ENCODE results near the gene CDH4.

Gene CDH4

DNA sequence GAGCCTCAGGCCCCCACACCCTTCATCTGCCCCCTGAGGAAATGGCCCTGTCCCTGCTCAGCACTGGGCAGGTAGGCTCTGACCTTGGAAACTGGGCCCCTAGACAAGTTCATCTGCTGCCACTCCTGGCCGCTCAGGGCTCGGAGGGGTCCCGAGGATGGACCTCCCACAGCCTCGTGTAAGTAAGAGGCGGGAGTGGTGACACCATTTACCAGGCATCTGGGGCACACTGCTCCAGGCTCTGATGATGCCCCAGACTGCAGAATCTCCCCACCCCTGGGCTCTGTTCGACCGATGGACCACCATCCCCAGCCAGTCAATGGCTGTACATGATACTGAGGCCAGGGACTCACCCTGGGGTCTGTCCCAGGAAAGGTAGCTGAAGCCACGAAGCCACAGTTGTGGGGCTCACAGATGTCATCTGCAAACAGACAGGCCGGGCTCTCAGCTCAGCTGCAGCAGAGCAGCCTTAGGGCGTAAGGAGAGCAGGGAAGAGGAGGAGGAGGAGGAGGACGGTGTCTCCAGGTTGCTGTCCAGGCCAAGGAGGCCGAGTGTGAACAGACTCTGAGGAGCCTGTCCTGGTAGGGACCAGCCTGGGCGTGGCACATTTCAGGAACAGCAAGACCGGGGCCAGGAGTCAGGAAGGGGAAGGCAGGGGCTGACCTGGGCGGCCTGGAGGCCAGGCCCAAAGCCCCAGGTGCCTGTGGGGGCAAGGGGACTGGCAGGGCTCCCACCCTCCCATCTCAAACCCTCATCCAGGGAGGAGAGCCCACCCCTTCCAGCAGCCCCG lies 513.2 kb downstream of the CDH4 start:
- peaks cover 11 to 24% (median 17%) of the 10 kb centered on the region in 5 donors for H3K27me3 ChIP-seq (ENCODE audit: control insufficient read depth in 5 of 5, insufficient read depth in 4 of 5, low read length in 5 of 5)
- H3K36me3 ChIP-seq (ENCODE audit: control insufficient read depth in 5 of 5, insufficient read depth in 5 of 5, low read length in 5 of 5), result no peaks in the 10 kb centered on the region
- no peaks in the 10 kb centered on the region for H3K4me1 ChIP-seq (ENCODE audit: control insufficient read depth in 5 of 5, insufficient read depth in 5 of 5, low read length in 5 of 5)
- no peak overlapping the region for H3K27ac ChIP-seq (ENCODE audit: low read depth, low read length)
- H3K9me3 ChIP-seq (ENCODE audit: control insufficient read depth in 5 of 5, low read length in 5 of 5), result no peaks in the 10 kb centered on the region
- H3K9ac ChIP-seq (ENCODE audit: low read length in 5 of 5), result no peak overlapping the region
- no peak overlapping the region for H3K4me3 ChIP-seq (ENCODE audit: low read depth in 1 of 5, low read length in 5 of 5)

DNA sequence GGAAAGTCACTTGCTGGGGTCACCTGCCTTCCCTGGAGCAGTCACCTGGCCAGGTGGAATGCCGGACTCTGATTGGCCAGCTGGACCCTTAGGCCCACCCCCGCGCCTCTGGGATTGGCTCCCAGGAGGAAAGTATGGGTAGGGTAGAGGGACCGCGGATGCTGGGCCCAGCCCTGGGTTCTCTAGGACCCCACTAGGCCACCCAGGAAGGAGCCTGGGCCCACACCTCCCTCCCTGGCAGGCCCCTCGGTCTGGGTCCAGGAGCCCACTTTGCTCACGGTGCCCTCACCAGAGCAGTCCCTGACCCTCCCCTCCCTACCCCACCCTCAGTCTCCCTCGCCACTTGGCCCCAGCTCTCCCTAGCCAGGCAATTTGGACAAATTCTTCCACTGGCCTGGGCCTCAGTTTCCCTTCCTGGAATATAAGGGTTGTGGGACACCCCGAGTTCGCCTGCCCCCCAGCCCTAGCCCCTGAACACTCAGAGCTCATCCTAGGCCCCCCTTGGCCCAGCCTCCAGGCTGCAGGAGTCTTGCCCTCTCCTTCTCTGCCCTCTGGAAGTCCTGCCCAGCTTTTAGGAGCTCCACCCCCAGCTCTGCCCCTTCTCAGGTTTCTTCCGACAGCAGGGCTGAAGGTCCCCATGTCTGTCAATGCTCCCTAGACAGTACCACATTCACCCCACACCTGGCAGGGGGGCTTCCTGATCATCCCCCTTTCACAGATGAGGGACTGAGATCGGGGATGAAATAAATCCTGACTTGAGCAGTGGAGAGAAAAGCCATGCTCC lies 514.0 kb downstream of the CDH4 start:
- no peaks in the 10 kb centered on the region for H3K9me3 ChIP-seq (ENCODE audit: control insufficient read depth in 5 of 5, low read length in 5 of 5)
- H3K4me1 ChIP-seq (ENCODE audit: control insufficient read depth in 5 of 5, insufficient read depth in 5 of 5, low read length in 5 of 5), result no peaks in the 10 kb centered on the region
- H3K9ac ChIP-seq (ENCODE audit: low read length in 5 of 5), result no peak overlapping the region
- peaks cover 11 to 25% (median 17%) of the 10 kb centered on the region in 5 donors for H3K27me3 ChIP-seq (ENCODE audit: control insufficient read depth in 5 of 5, insufficient read depth in 4 of 5, low read length in 5 of 5)
- no peak overlapping the region for H3K27ac ChIP-seq (ENCODE audit: low read depth, low read length)
- H3K36me3 ChIP-seq (ENCODE audit: control insufficient read depth in 5 of 5, insufficient read depth in 5 of 5, low read length in 5 of 5), result no peaks in the 10 kb centered on the region
- no peak overlapping the region for H3K4me3 ChIP-seq (ENCODE audit: low read depth in 1 of 5, low read length in 5 of 5)

DNA sequence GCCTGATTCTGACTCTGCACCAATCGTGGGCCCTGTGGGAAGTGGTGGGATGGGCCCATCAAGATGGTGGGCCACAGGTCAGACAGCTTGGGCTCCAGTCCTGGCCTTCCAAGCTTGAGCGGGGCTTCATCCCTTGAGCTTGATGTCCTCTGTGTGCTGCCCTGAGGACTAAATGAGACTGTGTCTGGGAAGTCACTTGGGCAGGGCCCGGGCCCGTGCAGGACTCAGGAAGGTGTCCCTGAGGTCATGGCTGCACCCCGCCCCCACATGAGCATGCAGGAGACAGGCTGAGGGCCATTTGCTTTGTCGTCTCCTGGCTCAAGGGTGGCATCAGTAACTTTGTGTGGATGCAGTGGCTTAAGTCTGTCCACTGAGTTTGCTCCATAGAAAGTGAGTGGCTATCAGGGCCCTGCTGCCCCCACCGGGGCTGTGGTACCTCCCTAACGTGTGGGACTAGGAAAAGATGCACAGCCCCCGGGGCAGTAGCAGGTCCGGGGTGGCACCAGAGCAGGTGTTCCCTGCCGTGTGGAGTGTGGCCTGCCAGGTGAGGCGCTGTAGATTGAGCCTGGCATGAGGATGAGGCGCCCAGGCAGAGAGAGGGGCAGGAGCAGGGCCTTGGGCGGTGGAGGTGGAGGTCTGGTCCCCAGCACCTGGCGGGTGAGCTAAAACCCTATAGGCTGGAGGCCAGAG lies 515.0 kb downstream of the CDH4 start:
- Histone ChIP-seq H3K9ac (ENCODE audit: low read length in 5 of 5) (no peak overlapping the region), H3K36me3 (ENCODE audit: control insufficient read depth in 5 of 5, insufficient read depth in 5 of 5, low read length in 5 of 5) (no peaks in the 10 kb centered on the region), H3K4me3 (ENCODE audit: low read depth in 1 of 5, low read length in 5 of 5) (no peak overlapping the region), H3K4me1 (ENCODE audit: control insufficient read depth in 5 of 5, insufficient read depth in 5 of 5, low read length in 5 of 5) (no peaks in the 10 kb centered on the region), H3K27me3 (ENCODE audit: control insufficient read depth in 5 of 5, insufficient read depth in 4 of 5, low read length in 5 of 5) (peaks cover 9 to 18% (median 13%) of the 10 kb centered on the region in 5 donors), H3K9me3 (ENCODE audit: control insufficient read depth in 5 of 5, low read length in 5 of 5) (no peaks in the 10 kb centered on the region), H3K27ac (ENCODE audit: low read depth, low read length) (no peak overlapping the region)

DNA sequence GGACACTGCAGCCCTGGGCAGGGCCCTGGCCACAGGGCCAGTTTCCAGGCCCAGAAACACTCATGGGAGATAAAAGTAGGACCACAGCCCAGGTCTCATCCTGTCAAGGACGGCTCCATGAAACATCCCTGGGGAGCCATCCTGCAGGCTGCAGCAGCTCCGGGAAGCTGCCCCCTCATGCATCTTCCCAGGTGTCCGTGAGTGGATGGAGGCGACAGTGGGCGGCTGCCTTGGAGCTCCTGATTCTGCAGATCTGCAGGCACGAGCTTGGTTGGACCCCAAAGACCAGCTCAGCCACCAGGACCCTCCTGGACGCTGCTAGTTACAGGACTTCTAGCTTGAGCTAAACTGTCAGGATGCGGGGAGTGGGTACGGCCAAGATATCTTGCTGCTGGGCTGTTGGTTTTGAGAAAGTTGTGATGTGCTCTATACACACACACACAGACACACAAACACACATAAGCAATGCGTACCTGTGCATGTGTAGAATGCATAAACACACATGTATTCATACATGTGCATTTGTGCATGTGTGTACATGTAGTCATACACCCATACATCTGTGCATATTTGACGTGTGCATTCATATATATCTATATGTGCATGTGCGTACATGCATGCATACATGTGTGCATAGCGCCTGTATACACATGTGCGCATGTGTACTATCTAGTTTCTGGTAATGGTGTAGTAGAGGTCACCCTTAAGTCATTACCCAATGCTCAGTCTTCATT lies 515.9 kb downstream of the CDH4 start:
- no peaks in the 10 kb centered on the region for H3K9me3 ChIP-seq (ENCODE audit: control insufficient read depth in 5 of 5, low read length in 5 of 5)
- no peak overlapping the region for H3K9ac ChIP-seq (ENCODE audit: low read length in 5 of 5)
- H3K4me1 ChIP-seq (ENCODE audit: control insufficient read depth in 5 of 5, insufficient read depth in 5 of 5, low read length in 5 of 5), result no peaks in the 10 kb centered on the region
- no peak overlapping the region for H3K4me3 ChIP-seq (ENCODE audit: low read depth in 1 of 5, low read length in 5 of 5)
- no peaks in the 10 kb centered on the region for H3K36me3 ChIP-seq (ENCODE audit: control insufficient read depth in 5 of 5, insufficient read depth in 5 of 5, low read length in 5 of 5)
- H3K27me3 ChIP-seq (ENCODE audit: control insufficient read depth in 5 of 5, insufficient read depth in 4 of 5, low read length in 5 of 5), result peaks cover 6 to 18% (median 11%) of the 10 kb centered on the region in 5 donors
- no peak overlapping the region for H3K27ac ChIP-seq (ENCODE audit: low read depth, low read length)

DNA sequence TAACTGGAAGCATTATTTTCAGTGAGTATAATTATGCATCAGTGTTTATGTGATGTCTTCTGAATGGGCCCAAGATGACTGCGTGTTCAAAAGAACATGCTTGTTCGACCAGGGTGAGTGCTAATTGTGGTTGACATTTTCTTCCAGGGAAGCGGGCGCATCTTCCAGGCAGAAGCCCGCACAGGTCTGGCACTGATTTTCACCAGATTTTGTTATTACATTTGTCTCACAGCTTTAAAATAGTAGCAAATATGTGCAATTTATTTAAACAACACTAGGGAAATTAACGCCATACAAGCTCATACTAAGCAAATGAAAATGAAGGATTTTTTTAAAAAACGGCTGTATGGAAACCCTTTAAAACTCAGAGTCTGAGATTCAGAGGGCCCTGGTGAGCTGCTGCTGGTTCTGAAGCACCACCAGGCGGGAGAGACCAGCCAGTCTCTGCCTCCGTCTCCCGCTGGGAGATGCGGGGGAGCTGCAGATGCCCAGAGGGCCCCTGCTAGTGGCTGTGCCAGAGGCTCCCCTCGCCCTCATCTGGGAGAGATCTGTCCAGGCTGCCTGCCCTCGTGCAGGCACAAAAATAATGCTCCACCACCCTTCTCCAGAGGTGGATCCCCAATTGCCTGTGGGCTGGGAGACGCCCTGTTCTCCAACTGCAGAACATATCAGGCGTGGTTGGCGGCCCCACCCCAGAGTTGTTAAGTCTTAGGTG lies 516.7 kb downstream of the CDH4 start:
- Histone ChIP-seq H3K4me1 (ENCODE audit: control insufficient read depth in 5 of 5, insufficient read depth in 5 of 5, low read length in 5 of 5) (no peaks in the 10 kb centered on the region), H3K27ac (ENCODE audit: low read depth, low read length) (no peak overlapping the region), H3K4me3 (ENCODE audit: low read depth in 1 of 5, low read length in 5 of 5) (no peak overlapping the region), H3K9me3 (ENCODE audit: control insufficient read depth in 5 of 5, low read length in 5 of 5) (no peaks in the 10 kb centered on the region), H3K36me3 (ENCODE audit: control insufficient read depth in 5 of 5, insufficient read depth in 5 of 5, low read length in 5 of 5) (no peaks in the 10 kb centered on the region), H3K9ac (ENCODE audit: low read length in 5 of 5) (no peak overlapping the region), H3K27me3 (ENCODE audit: control insufficient read depth in 5 of 5, insufficient read depth in 4 of 5, low read length in 5 of 5) (peaks cover 6 to 15% (median 11%) of the 10 kb centered on the region in 5 donors)

DNA sequence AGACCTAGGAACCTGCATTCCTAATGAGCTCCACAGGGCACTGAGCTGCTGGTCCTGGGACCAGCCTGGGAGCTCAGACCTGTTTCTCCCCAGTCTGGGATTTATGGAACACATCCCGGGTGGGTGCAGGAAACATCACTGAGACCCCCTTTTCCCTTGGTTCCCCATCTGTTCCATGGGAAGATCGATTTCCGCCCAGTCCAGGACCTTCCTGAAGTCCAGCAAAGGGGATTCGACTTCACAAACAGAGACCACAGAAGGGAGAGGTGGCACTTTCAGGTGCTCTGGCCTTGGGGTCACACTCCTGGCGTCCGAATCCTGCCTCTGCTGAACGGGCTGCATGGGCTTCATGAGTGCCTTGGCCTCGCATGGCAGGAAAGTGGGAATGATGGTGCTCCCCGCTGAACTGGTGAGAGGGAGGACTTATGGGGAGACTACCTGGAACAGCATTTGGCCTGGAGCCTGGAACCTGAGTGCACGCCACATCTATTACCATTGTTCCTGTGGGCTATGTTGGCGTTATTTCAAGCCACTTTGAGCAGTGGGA lies 517.3 kb downstream of the CDH4 start:
- Histone ChIP-seq H3K9me3 (ENCODE audit: control insufficient read depth in 5 of 5, low read length in 5 of 5) (no peaks in the 10 kb centered on the region), H3K27me3 (ENCODE audit: control insufficient read depth in 5 of 5, insufficient read depth in 4 of 5, low read length in 5 of 5) (peaks cover 6 to 15% (median 11%) of the 10 kb centered on the region in 5 donors), H3K4me3 (ENCODE audit: low read depth in 1 of 5, low read length in 5 of 5) (no peak overlapping the region), H3K4me1 (ENCODE audit: control insufficient read depth in 5 of 5, insufficient read depth in 5 of 5, low read length in 5 of 5) (no peaks in the 10 kb centered on the region), H3K27ac (ENCODE audit: low read depth, low read length) (no peak overlapping the region), H3K36me3 (ENCODE audit: control insufficient read depth in 5 of 5, insufficient read depth in 5 of 5, low read length in 5 of 5) (no peaks in the 10 kb centered on the region), H3K9ac (ENCODE audit: low read length in 5 of 5) (no peak overlapping the region)

DNA sequence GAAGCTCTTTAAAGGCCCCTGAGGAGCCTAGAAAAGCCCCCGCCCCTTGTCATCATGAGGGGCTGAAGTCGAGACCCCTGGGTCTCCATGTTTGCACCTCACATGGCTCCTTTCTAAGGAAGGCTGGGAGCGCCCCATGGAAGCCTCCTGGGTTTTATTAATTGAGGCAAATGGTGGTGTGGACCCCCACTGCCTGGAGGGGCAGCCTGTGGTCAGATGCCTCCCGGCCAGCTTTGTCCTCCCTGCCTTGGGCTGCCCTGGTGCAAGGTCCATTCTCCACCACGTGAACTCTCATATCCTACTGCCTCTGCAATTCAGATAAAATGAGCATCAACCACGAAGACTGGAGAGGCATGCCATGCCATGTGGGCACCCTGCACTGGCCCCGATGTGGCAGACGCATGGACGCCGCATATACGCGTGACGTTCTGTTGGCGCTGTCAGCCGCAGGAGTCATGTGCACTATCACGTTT lies 518.1 kb downstream of the CDH4 start:
- Histone ChIP-seq H3K9me3 (ENCODE audit: control insufficient read depth in 5 of 5, low read length in 5 of 5) (no peaks in the 10 kb centered on the region), H3K36me3 (ENCODE audit: control insufficient read depth in 5 of 5, insufficient read depth in 5 of 5, low read length in 5 of 5) (no peaks in the 10 kb centered on the region), H3K27ac (ENCODE audit: low read depth, low read length) (no peak overlapping the region), H3K4me3 (ENCODE audit: low read depth in 1 of 5, low read length in 5 of 5) (no peak overlapping the region), H3K9ac (ENCODE audit: low read length in 5 of 5) (no peak overlapping the region), H3K4me1 (ENCODE audit: control insufficient read depth in 5 of 5, insufficient read depth in 5 of 5, low read length in 5 of 5) (no peaks in the 10 kb centered on the region), H3K27me3 (ENCODE audit: control insufficient read depth in 5 of 5, insufficient read depth in 4 of 5, low read length in 5 of 5) (peaks cover 3 to 13% (median 6%) of the 10 kb centered on the region in 5 donors)

DNA sequence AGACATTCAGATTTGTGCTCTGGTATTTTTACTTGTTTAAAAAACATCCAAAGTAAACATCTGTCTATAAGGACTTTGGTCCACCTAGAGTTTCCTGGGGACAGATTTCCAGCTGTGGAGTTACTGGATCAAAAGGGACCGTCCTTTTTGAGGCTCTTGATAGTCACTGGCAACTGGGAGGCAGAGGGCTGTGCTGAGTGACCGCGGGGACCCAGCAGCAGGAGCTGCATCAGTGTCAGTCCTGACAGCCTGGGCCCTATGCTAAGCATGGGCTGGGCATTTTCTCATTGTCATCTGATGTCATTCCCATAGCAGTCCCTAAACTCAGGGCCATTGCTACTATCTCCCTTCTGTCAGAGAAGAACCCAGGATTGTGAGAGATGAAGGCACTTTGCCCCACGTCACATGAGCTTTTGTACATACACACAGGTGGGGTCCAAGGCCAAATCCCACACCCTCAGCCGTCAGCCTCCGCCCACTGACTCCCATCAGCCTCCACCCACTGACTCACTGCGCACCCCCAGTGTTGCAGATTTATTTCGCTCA lies 519.8 kb downstream of the CDH4 start:
- H3K9me3 ChIP-seq (ENCODE audit: control insufficient read depth in 5 of 5, low read length in 5 of 5), result no peaks in the 10 kb centered on the region
- H3K4me1 ChIP-seq (ENCODE audit: control insufficient read depth in 5 of 5, insufficient read depth in 5 of 5, low read length in 5 of 5), result no peaks in the 10 kb centered on the region
- no peak overlapping the region for H3K27ac ChIP-seq (ENCODE audit: low read depth, low read length)
- H3K4me3 ChIP-seq (ENCODE audit: low read depth in 1 of 5, low read length in 5 of 5), result no peak overlapping the region
- H3K9ac ChIP-seq (ENCODE audit: low read length in 5 of 5), result no peak overlapping the region
- H3K27me3 ChIP-seq (ENCODE audit: control insufficient read depth in 5 of 5, insufficient read depth in 4 of 5, low read length in 5 of 5), result peaks cover 0 to 15% (median 8%) of the 10 kb centered on the region in 5 donors
- H3K36me3 ChIP-seq (ENCODE audit: control insufficient read depth in 5 of 5, insufficient read depth in 5 of 5, low read length in 5 of 5), result no peaks in the 10 kb centered on the region

All from subcutaneous abdominal adipose tissue (tissue), 5 donors.